SKM-1 (cell line): Measurements from ENCODE around the gene ZNF8.
"Not testable (repeated sequence)": the region's sequence is repeated elsewhere in the genome, so short reads cannot be mapped to it uniquely, and the experiment has no call there.

Experiments
- DNase-seq: peaks from one replicate; lab custom pipeline; 2025; ENCODE audit not compliant: unreplicated experiment; lab: John Stamatoyannopoulos, UW

Gene ZNF8

GRCh38 chr19:58294743-58295374, 16.1 kb downstream of the ZNF8 start:
- no peak for DNase-seq

- no peak for DNase-seq
Measured at GRCh38 chr19:58296104-58296503, 17.3 kb downstream of the ZNF8 start.

GRCh38 chr19:58300620-58301019, 21.9 kb downstream of the ZNF8 start:
- no peak for DNase-seq

GRCh38 chr19:58304255-58304654, 25.5 kb downstream of the ZNF8 start:
- DNase-seq: no peak

GRCh38 chr19:58304748-58305064, 26.0 kb downstream of the ZNF8 start:
- DNase-seq: no peak

GRCh38 chr19:58305065-58305931, 26.5 kb downstream of the ZNF8 start, which contains the start of gene ERVK3-1:
Gene ERVK3-1 (plus strand): TSS chr19:58305377. CDS start chr19:58312169, 6,792 bp downstream.
- peak; percentile 74 for DNase-seq

- DNase-seq: no peak
Measured at GRCh38 chr19:58305932-58306323, 27.2 kb downstream of the ZNF8 start.

GRCh38 chr19:58307736-58308135, 29.0 kb downstream of the ZNF8 start:
- DNase-seq: no peak

- not testable (repeated sequence) for DNase-seq
Measured at GRCh38 chr19:58310685-58311084, 31.9 kb downstream of the ZNF8 start.

- DNase-seq: no peak
Measured at GRCh38 chr19:58311345-58311865, 32.6 kb downstream of the ZNF8 start.

GRCh38 chr19:58315580-58315979, 36.8 kb downstream of the ZNF8 start:
- DNase-seq: no peak

GRCh38 chr19:58317476-58318072, 38.8 kb downstream of the ZNF8 start:
- DNase-seq: no peak

- no peak for DNase-seq
Measured at GRCh38 chr19:58318297-58318696, 39.5 kb downstream of the ZNF8 start.

GRCh38 chr19:58319241-58319640, 40.5 kb downstream of the ZNF8 start:
- DNase-seq: no peak

- DNase-seq: no peak
Measured at GRCh38 chr19:58325311-58326022, 46.7 kb downstream of the ZNF8 start.

GRCh38 chr19:58326501-58326913, 47.8 kb downstream of the ZNF8 start:
- DNase-seq: no peak

- peak; percentile 56 for DNase-seq
Measured at GRCh38 chr19:58326914-58327726, 48.4 kb downstream of the ZNF8 start, which contains the start of gene ZSCAN22. Gene ZSCAN22 (plus strand): TSS chr19:58326994. CDS start chr19:58334803, 7,809 bp downstream.

GRCh38 chr19:58328999-58329398, 50.2 kb downstream of the ZNF8 start:
- DNase-seq: no peak

- DNase-seq: no peak
Measured at GRCh38 chr19:58330458-58330857, 51.7 kb downstream of the ZNF8 start.

- no peak for DNase-seq
Measured at GRCh38 chr19:58332697-58333096, 53.9 kb downstream of the ZNF8 start.
